Ureter (tissue), 1 donor: ENCODE data around the gene GADD45B. TPM values are rescaled to one million over a fixed set of nuclear protein-coding genes. Genes with fewer than 3 reads are reported as not detected.

ENCODE experiments used
- DNase-seq: peaks from one replicate; pipeline ENCODE4 v3.0.0-alpha.2; 2020; ENCODE audit warnings: low spot score
- total RNA-seq: library from RNA; stranded (reverse); gene quantifications from one replicate; pipeline ENCODE4 v1.2.4, GENCODE V29; 2023
- donor health status: DM: yes; HTN: yes; CAD: no.

Gene GADD45B, protein sequence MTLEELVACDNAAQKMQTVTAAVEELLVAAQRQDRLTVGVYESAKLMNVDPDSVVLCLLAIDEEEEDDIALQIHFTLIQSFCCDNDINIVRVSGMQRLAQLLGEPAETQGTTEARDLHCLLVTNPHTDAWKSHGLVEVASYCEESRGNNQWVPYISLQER
- total RNA-seq, result 55.3 TPM

DNA sequence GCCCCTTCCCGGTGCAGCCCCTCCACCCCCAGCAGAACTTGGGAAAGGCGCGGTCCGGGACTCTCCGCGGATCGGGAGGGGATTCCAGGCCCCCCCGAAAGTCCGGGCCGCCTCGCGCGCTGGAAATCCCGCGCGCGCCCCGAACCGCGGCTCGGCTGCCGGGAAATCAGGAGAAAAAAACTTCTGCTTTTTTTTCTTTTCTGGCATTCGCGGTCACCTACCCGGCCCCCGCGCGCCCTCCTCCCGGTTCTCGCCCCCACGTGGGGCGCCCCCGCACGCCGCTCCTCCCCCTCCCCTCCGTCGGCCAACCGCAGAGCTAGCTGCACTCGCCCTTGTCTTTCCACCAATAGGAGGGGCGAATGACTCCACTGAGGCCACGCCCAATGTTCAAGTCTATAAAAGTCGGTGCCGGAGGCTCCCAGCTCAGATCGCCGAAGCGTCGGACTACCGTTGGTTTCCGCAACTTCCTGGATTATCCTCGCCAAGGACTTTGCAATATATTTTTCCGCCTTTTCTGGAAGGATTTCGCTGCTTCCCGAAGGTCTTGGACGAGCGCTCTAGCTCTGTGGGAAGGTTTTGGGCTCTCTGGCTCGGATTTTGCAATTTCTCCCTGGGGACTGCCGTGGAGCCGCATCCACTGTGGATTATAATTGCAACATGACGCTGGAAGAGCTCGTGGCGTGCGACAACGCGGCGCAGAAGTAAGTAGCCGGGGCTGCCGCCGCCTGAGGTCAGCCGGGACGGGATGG lies at the start of gene GADD45B:
GADD45B (plus strand) TSS at position 426 of the 749 bp plus-strand sequence; CDS start at position 658, 232 bp downstream.
- DNase-seq, result peak; percentile 99

DNA sequence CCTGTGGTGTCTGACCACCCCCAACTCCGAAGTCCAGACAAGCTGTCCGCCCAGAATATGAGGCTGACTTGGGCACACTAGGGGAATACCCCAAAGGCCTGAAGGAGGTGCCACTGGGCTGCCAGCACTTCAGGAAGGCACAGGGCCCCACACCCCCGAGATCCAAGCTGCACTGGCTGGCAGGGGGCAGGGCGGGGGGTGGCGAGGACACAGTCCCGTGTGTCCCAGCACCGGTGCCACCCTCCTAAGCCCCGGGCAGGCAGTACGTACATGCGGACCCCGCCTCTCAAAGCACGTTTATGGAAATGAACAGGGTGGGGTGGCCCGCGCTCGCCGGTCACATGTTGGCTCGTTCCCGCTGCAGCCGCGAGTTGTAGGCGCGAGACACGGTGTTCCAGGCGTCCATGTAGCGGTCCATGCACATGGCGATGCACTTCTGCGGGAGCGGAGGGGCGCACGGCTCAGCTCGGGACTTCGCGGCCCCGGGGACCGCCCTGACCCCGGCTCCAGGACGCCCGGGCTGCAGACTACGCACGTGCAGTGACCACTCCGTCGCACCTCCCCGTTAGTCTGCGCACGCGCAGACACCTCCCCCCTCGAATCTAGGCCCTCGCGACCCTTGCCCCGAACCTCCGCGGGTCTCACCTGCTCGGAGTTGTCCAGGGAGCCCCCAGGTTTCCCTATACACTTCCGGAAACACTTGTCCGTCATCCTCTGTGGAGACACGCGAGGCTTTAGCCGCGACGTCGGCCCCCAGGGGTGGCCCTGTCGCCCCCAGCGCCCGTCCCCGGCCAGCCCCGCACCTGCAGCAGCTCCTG lies 49.1 kb upstream of the GADD45B start:
- no peak for DNase-seq

DNA sequence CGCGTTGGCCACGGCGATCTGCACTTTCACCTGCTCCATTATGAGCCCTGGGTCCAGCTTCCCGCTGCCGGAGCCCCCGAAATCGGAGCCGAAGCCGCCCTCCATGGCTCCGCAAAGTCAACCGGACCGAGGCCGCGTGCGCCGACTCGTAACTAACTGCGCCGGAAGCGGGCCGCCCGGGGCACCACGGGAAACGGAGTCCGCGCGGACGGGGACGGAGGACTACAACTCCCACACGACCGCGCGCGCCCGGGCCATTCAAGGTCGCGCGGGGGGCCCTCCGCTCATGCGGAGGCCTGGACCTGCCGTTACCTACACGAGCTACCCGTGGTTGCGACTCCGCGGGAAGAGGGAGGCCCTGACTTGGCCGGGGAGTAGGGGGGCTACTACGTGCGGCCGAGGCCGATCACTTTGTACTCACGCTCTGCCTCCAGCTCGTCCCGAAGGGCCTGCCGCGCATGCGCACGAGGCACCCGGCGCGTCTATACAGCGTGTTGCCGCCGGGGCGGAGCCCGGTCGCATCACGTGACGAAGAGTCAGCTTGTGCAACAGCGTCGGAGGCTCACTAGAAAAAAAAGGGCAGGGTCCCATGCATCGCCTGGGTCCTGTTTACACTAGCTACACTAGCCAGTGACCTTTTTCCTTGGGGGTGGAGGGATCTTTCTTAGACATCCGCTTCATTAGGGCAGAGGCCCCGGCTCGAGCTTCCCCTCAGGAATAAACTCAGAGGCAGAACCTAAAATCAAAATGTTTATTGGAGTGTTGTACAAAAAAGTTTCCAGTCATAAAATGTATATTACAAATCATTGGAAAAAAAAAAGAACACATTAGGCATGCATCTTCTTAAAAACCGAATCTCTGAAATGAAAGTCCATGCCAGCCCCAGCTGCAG lies 48.3 kb upstream of the GADD45B start, which contains the start of gene TIMM13:
TIMM13 (minus strand) TSS at position 158 of the 892 bp plus-strand sequence; CDS start at position 105, 53 bp downstream.
- peak; percentile 96 for DNase-seq

DNA sequence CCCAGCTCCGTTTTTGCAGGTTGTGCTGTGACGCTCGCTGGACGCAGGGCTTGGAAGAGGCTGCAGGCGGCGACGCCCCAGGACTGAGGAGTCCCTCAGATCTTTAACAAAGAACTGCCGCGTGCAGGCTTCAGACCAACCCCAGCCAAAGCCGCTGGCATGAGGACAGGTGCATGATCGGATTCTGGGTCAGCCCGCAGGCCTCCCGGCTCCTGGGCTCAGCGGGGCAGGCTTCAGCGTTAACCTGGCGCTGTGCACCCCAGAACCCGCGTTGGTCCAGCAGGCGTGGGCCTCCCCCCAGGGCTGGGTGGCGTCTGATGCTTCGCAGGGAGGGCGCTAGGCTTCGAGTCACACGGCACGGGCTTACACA lies 47.6 kb upstream of the GADD45B start:
- DNase-seq, result no peak

DNA sequence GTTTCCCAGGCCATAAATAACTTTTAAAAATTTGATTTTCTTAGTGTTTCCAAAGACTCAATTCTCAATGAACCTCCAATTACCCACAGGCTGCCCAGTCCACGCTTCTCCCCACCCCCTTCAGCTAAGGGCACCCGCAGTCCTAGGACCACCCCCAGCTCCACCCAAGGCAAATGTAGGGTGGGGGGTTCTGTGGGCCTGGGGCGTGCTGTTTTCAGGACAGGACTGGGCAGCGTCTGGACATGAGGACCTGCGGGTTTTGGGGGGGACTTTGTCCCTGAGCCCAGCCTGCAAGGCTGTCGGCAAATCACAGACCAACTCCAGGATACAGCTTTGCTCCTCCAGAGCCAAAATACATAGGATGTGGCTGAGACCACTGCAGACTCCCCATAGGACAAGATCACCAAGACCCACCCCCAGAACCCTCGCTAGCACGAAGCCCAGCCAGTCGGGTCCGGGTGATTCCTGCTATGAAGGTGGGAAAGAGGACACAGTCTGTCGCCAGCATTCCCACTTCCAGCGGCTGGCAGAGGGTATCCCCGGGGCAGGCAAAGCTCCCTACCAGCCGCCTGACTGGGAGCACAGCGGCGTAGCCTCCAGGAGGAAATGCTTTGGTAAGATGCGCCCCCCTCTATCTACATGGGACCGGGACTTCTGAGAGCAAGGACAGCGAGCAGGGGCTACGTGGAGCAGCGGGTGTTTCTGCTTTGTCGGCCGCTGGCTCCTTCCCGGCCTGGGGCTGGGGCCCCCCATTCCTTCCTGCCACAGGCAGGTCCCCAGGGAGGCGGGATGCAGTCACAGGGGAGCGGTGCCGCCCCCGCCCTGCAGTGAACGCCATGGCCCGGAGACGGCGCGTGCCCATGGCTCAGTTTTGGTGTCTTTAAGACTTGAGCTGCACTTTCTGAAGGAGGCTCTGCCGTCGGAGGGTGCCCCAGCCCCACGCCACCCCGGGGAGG lies 46.9 kb upstream of the GADD45B start:
- no peak for DNase-seq

GRCh38 chr19:2429917-2430535 lies 45.9 kb upstream of the GADD45B start:
- no peak for DNase-seq

GRCh38 chr19:2431318-2432055 lies 44.4 kb upstream of the GADD45B start:
- no peak for DNase-seq

DNA sequence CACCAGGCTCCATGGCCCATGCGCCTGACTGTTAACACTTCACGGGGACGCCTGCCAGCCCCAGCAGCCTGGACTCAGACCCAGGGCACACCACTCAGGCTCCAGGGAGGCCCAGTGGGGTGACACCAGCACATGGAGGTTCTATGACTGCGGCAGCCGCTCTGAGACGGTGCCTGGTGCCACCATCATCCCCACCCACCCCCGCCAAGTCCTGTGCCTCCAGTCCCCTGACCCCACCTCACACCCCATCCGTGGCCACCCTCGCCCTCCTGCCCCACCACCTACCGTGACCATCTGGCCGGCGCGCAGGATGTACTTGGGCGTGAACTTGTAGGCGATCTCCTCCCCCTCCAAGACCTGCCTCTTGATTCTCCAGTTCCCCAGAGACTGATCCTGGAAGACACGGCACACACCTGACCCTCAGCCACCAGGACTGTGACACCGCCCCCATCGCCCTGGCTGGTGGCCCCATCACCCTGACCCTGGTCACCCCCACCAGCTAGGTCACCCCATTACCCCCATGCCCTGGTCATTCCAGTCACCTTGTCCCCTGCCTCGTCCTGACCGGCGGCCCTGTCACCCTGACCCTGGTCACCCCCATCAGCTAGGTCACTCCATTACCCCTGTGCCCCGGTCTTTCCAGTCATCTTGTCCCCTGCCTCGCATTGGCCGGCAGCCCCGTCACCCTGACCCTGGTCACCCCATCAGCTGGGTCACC lies 43.6 kb upstream of the GADD45B start:
- no peak for DNase-seq

GRCh38 chr19:2433854-2434253 lies 42.1 kb upstream of the GADD45B start:
- no peak for DNase-seq

DNA sequence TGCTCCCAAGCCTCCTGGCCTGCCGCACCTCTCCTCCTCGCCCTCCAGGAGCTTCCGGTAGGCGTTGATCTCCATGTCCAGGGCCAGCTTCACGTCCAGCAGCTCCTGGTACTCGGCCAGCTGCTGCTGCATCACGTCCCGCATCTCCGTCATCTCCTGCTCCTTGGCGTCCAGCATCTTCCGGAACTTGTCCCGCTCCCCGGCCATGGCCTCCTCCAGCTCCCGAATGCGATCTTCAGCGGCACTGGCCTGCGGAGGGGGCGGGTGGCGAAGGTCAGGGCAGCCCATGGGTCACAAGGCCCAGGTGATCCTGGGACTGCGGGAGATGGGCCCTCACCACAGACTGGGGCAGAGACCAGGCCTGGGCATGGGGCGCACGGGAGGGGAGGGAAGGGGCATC lies 41.7 kb upstream of the GADD45B start:
- DNase-seq, result no peak

DNA sequence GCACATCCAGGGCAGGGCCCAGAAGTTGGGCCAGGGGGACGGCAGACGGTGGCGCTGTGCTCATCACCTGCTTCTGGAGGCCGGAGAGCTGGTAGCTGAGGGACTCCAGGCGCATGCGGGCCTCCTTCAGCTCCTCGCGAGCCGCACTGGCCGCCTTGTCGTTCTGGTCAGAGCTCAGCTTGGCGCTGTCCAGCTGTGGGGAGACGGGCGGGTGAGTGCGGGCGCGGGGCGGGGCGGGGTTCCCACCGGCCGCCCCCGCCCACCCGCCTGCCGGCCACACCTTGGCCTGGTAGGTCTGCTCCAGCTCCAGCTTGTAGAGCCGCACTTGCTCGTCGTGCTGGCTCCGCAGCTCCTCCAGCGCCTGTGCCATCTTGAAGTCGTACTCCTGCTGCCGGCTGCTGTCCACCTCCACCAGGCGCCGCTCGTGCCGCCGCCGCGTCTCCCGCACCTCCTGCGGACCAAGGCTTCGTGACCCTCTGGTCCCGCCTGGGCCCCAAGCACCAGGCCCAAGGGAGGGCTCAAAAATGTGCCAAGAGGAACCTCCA lies 41.1 kb upstream of the GADD45B start:
- DNase-seq, result no peak

DNA sequence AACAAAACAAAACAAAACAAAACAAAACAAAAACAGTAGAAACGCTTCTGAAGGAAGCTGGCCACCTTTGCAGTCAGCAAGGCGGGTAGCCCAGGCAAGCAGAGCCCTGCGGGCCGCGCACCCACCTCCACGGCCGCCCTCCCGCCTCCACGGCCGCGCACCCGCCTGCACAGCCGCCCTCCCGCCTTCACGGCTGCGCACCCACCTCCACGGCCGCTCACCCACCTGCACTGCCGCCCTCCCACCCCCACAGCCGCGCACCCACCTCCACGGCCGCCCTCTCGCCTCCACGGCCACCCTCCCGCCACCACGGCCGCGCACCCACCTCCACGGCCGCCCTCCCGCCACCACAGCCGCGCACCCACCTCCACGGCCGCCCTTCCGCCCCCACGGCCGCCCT lies 39.5 kb upstream of the GADD45B start:
- DNase-seq, result no peak

- DNase-seq, result no peak
Observed at GRCh38 chr19:2436926-2437325, 39.0 kb upstream of the GADD45B start.

GRCh38 chr19:2438178-2438577 lies 37.7 kb upstream of the GADD45B start:
- DNase-seq, result no peak

GRCh38 chr19:2440515-2440914 lies 35.4 kb upstream of the GADD45B start:
- DNase-seq, result no peak

DNA sequence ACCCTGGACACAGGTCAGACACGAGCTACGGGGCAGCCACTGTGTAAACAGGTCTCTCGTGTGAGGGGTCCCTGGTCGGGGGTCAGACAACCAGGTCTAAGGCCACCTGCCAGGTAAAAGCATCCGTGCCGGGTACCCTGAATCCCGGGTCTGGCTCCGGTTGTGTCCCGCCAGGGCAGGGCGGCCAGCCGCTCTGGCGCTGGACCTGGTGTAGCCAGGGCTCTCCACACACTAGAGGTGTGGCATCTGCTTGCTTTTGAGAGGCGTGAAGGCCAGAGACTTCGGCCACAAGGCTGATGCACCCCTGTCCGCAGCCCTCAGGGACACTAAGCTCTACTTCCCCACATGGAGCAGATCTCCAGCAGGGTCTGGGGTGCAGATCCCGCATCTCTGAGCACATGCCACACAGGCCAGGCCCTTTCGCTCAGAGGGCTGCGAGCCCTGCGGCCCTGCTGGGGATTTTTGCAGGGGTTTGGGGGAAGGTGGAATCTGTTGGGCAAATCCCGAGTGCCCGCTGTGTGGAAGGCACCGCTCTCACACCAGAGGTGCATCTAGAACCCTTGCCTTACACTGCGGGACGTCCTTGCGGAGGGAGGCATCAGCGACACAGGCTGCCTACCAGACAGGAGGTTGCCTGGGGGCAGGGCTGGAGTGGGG lies 34.7 kb upstream of the GADD45B start:
- DNase-seq, result no peak

DNA sequence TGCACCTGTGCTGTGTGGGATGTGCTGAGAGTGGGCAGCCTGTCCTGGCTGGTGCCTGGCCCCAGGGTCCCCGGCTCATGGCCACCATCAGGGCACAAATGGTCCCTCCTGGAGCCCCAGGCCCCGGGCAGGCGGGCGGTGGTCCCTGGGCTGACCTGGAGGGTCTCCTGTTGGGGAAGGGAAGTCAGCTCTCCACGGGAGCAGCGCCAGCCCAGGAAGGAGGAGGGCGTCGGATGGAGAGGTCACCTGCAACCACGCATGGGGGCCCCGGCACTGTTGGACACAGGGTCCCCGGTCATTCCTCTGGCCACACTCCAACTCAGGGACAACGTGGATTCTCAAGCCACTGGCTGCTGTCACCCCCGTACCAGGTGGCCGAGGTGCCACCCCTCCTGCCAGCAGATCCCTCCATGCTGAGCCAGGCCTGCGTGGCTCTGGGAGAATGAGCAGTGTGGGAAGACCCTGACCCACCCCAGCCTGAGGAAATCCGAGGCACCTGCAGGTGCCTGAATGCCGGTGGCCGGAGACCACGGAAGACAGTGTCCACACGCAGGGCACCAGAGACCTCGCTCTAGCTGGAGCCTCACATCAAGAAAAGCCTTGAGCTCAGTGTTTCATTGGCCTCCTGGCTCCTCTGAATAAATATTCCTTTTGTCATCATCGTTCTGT lies 32.7 kb upstream of the GADD45B start:
- DNase-seq, result no peak
